D341Med (cell line): ENCODE data around the gene CACNA2D3.
"Not testable (repeated sequence)": the region's sequence is repeated elsewhere in the genome, so short reads cannot be mapped to it uniquely, and the experiment has no call there.

Source experiments
- DNase-seq: peaks from one replicate; pipeline ENCODE4 v3.0.0; 2012; ENCODE audit warnings: low spot score

CACNA2D3 gene

GRCh38 chr3:54966979-54967378 is 844.6 kb downstream of the CACNA2D3 start:
- no peak for DNase-seq

- DNase-seq, result no peak
Observed at GRCh38 chr3:54967731-54968161, 845.4 kb downstream of the CACNA2D3 start.

- no peak for DNase-seq
Observed at GRCh38 chr3:54968546-54969172, 846.3 kb downstream of the CACNA2D3 start.

GRCh38 chr3:54969652-54970051 is 847.3 kb downstream of the CACNA2D3 start:
- no peak for DNase-seq

- DNase-seq, result no peak
Observed at GRCh38 chr3:54970895-54971294, 848.5 kb downstream of the CACNA2D3 start.

GRCh38 chr3:54977439-54977838 is 855.1 kb downstream of the CACNA2D3 start:
- no peak for DNase-seq

- DNase-seq, result not testable (repeated sequence)
Observed at GRCh38 chr3:54977946-54978345, 855.6 kb downstream of the CACNA2D3 start.

GRCh38 chr3:54982807-54983206 is 860.5 kb downstream of the CACNA2D3 start:
- no peak for DNase-seq

- no peak for DNase-seq
Observed at GRCh38 chr3:54983266-54984099, 861.1 kb downstream of the CACNA2D3 start.

GRCh38 chr3:54985856-54986255 is 863.5 kb downstream of the CACNA2D3 start:
- no peak for DNase-seq

GRCh38 chr3:54986294-54986693 is 863.9 kb downstream of the CACNA2D3 start:
- DNase-seq, result no peak

GRCh38 chr3:54987719-54988118 is 865.4 kb downstream of the CACNA2D3 start:
- no peak for DNase-seq

- no peak for DNase-seq
Observed at GRCh38 chr3:54988302-54988837, 866.0 kb downstream of the CACNA2D3 start.

GRCh38 chr3:54988838-54989630 is 866.7 kb downstream of the CACNA2D3 start:
- no peak for DNase-seq

- no peak for DNase-seq
Observed at GRCh38 chr3:54994111-54994513, 871.8 kb downstream of the CACNA2D3 start.

- no peak for DNase-seq
Observed at GRCh38 chr3:54999159-54999558, 876.8 kb downstream of the CACNA2D3 start.

GRCh38 chr3:54999811-55000210 is 877.5 kb downstream of the CACNA2D3 start:
- no peak for DNase-seq

- no peak for DNase-seq
Observed at GRCh38 chr3:55000546-55000945, 878.2 kb downstream of the CACNA2D3 start.

GRCh38 chr3:55000953-55001352 is 878.6 kb downstream of the CACNA2D3 start:
- no peak for DNase-seq

- no peak for DNase-seq
Observed at GRCh38 chr3:55002416-55002930, 880.1 kb downstream of the CACNA2D3 start.

- DNase-seq, result no peak
Observed at GRCh38 chr3:55006244-55006676, 883.9 kb downstream of the CACNA2D3 start.

GRCh38 chr3:55007971-55008370 is 885.6 kb downstream of the CACNA2D3 start:
- DNase-seq, result no peak
